OCI-LY1 (cell line): ENCODE data around the gene C10orf120.

Source experiments
- CTCF ChIP-seq: fragments of 200-600 bp; sonication (generic), shearing (Covaris generic); IDR thresholded peaks from 2 replicates; pipeline ENCODE4 v1.5.1; 2017; ENCODE audit warnings: mild to moderate bottlenecking, antibody characterized with exemption, low read length, moderate library complexity, mixed read lengths
- EZH2 ChIP-seq: fragments of 200-600 bp; sonication (generic), shearing (Covaris generic); IDR thresholded peaks from 2 replicates; pipeline ENCODE4 v1.8.0; 2017; ENCODE audit warnings: borderline replicate concordance, mixed run types, mild to moderate bottlenecking, antibody characterized with exemption, low read length, moderate library complexity, mixed read lengths

- no peak for TF ChIP-seq CTCF
- no peak for TF ChIP-seq EZH2
Observed at GRCh38 chr10:122707535-122707934, 7.9 kb upstream of the C10orf120 start.
